ENCODE results near the gene KLF17.

Gene KLF17, protein sequence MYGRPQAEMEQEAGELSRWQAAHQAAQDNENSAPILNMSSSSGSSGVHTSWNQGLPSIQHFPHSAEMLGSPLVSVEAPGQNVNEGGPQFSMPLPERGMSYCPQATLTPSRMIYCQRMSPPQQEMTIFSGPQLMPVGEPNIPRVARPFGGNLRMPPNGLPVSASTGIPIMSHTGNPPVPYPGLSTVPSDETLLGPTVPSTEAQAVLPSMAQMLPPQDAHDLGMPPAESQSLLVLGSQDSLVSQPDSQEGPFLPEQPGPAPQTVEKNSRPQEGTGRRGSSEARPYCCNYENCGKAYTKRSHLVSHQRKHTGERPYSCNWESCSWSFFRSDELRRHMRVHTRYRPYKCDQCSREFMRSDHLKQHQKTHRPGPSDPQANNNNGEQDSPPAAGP

DNA sequence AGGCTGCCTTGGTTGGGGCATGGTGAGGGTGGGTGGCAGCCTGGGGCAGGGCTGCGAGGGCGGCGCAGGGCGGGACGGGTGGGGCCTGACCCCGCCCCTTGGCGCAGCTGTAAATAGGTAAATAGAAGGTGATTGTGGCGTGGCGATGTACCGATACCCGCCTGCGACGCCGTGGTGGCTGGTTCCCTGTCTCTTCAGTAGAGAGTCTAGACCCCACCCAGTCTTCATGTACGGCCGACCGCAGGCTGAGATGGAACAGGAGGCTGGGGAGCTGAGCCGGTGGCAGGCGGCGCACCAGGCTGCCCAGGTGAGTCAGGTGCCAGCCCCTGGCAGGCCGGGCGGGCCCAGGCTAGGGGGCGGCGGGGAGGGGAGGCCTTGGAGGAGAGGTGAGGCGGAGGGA lies at the start of gene KLF17:
KLF17 (plus strand) TSS at position 140 of the 400 bp plus-strand sequence; CDS start at position 227, 87 bp downstream.
- TF ChIP-seq, protein P1, sequence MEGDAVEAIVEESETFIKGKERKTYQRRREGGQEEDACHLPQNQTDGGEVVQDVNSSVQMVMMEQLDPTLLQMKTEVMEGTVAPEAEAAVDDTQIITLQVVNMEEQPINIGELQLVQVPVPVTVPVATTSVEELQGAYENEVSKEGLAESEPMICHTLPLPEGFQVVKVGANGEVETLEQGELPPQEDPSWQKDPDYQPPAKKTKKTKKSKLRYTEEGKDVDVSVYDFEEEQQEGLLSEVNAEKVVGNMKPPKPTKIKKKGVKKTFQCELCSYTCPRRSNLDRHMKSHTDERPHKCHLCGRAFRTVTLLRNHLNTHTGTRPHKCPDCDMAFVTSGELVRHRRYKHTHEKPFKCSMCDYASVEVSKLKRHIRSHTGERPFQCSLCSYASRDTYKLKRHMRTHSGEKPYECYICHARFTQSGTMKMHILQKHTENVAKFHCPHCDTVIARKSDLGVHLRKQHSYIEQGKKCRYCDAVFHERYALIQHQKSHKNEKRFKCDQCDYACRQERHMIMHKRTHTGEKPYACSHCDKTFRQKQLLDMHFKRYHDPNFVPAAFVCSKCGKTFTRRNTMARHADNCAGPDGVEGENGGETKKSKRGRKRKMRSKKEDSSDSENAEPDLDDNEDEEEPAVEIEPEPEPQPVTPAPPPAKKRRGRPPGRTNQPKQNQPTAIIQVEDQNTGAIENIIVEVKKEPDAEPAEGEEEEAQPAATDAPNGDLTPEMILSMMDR (IDR thresholded peaks at IDR 0.05) = no peak

DNA sequence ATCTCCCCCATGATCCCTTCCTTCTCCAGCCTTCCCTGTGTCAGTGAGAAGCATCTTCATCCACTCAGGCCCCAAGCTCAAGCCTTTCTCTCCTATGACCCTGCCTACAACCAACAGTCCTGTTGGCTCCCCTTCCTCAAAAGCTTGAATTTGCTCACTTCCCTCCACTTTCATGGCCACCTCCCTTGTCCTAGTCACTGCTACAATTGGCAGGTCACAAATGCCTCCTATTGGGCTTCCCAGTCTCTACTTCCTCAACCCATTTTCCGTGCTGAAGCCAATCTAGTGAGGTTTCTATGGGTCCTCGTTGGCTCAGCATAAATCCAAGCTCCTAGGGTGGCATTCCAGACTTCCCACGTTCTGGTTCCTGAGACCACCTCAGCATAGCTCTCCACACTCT lies 47.2 kb upstream of the KLF17 start:
- TF ChIP-seq, protein P1 (IDR thresholded peaks at IDR 0.05) = no peak

DNA sequence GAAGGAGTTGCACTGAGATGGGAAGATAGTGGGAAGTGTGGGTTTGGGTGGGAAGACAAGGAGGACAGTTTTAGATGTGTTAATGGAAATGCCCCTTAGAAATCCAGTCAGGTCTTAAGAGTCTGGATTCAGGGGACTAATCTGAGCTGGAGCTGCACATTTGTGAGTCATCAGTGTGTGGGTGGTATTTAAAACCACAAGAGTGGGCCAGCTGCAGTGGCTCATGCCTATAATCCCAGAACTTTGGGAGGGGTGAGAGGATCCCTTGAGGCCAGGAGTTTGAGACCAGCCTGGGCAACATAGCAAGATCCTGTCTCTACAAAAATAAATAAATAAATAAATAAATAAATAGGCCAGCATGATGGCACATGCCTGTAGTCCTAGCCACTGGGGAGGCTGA lies 46.4 kb upstream of the KLF17 start:
- TF ChIP-seq, protein P1 (IDR thresholded peaks at IDR 0.05) = no peak

DNA sequence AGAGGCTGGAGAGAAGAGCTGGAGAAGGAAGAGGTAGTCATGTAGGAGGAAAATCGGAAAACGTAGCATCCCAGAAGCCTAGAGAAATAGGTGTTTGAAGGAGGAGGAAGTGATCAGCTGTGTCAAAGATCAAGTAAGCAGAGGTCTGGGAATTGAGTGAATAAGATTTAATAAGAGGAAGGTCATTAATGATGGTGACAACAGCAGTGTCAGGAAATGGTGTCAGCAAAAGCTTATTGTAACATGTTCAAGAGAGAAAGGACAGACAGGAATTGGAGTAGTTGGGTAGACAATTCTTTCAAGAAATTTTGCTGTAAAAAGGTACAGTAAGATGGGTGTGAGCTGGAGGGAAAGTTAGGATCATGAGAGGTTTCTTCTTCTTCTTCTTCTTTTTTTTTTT lies 45.8 kb upstream of the KLF17 start:
- TF ChIP-seq, protein P1 (IDR thresholded peaks at IDR 0.05) = no peak

DNA sequence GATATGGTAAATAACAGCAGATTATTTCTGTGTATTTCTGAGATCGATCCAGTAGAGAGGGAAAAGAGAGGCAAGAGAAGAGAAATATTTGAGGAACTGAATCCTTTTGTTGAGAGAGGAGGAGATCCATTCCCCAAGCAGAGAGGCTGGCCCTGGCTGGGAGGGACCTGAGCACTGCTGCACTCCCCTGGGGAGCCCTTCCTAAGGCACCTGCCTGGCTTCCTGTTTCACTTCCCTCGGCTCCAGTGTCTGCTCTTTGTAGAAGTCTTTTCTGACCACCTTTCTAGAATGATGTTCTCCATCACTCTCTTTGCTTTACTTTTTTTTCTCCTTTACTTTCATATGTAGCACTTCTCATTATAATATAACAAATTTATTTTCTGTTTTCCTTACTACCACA lies 45.1 kb upstream of the KLF17 start:
- TF ChIP-seq, protein P1 (IDR thresholded peaks at IDR 0.05) = no peak

DNA sequence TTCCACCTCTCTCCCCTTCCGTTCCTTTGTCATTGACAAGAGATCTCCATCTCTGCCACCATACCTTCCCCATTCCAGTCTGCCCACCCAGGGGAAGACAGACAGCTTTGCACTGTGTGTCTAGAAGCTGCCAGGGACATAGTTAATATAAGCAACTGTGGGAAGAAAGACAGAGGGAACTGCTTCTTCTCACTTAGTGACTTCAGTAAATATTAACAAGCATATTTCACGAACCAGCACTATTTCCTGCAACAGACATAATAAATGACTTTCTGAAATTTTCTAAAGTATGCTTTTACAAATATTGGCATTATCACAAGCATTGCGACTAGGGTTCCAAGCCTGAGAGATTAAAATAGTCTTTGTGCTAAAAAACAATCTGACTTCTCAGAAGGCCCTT lies 44.2 kb upstream of the KLF17 start:
- TF ChIP-seq, protein P1 (IDR thresholded peaks at IDR 0.05) = no peak

DNA sequence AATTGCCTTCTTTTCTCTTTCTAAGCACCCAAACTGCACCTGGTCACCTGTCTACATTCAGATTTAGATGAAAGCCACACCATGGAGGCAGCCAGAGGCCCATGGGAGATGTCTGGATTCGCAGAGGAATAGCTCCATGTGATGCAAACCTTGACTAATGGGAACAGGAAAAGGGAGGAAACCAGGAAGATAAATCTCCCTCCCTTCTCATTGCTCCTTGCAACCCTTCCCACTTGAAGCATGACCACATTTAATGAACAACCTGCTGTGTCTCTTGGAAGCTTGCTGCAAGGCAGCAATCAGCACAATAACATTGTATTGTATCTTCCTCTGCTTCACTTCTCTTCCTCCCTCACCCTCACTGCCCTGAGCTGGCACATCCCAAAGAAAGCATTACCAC lies 42.6 kb upstream of the KLF17 start:
- TF ChIP-seq, protein P1 (IDR thresholded peaks at IDR 0.05) = no peak

Data from LNCAP (cell line).